Fibroblast of lung (primary cell): ENCODE measurements around the gene NEK4.

Experiments used
- EZH2 ChIP-seq: IDR thresholded peaks from 2 replicates; pipeline ENCODE4 v1.5.1; 2012; ENCODE audit warnings: low read length, control low read depth, mild to moderate bottlenecking; ENCODE audit errors: missing control alignments
- TF ChIP-seq, protein P1 (sequence below), 2 donors: IDR thresholded peaks in 1 of 2; conservative IDR thresholded peaks in 1 of 2; 1 replicate in 1 of 2; 2 replicates in 1 of 2; pipeline ENCODE4 v1.5.1; 2011 to 2012; ENCODE audit warnings: low read length in 2 of 2, control low read depth in 1 of 2, inconsistent platforms in 1 of 2, low read depth in 1 of 2, mild to moderate bottlenecking in 1 of 2

DNA sequence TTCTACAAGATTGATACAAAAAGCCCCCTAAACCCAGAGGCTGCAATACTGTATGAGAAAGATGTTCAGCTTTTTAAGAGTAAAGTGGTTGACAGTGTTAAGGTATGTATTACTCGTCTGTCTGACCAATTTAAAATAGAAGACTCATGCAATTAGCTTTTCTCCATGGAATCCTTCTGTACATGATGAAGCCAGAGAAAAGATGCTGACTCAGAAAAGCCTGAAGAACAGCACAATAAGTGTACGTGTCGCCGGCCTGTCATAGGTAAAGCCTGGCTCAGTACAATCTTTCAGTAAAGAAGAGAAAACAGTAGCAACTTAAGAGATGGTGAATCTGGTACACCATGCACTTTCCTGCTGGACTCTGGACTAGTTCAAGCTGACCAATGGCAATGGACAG lies 16.4 kb downstream of the NEK4 start:
- TF ChIP-seq, protein P1, sequence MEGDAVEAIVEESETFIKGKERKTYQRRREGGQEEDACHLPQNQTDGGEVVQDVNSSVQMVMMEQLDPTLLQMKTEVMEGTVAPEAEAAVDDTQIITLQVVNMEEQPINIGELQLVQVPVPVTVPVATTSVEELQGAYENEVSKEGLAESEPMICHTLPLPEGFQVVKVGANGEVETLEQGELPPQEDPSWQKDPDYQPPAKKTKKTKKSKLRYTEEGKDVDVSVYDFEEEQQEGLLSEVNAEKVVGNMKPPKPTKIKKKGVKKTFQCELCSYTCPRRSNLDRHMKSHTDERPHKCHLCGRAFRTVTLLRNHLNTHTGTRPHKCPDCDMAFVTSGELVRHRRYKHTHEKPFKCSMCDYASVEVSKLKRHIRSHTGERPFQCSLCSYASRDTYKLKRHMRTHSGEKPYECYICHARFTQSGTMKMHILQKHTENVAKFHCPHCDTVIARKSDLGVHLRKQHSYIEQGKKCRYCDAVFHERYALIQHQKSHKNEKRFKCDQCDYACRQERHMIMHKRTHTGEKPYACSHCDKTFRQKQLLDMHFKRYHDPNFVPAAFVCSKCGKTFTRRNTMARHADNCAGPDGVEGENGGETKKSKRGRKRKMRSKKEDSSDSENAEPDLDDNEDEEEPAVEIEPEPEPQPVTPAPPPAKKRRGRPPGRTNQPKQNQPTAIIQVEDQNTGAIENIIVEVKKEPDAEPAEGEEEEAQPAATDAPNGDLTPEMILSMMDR (conservative IDR thresholded peaks at IDR 0.05 in 1 of 2, IDR thresholded peaks at IDR 0.05 in 1 of 2; ENCODE audit: low read depth in 1 of 2, low read length in 2 of 2) = no peak
- no peak for TF ChIP-seq EZH2
